Esophagus (tissue), 2 donors: ENCODE measurements around the gene VTI1A. TPM values are rescaled to one million over a fixed set of nuclear protein-coding genes. Genes with fewer than 3 reads are reported as not detected.
"Not testable (repeated sequence)": the region's sequence is repeated elsewhere in the genome, so short reads cannot be mapped to it uniquely, and the experiment has no call there.

Experiments
- H3K27ac ChIP-seq, 2 donors: one replicate each; pipeline ENCODE4 v1.5.1; 2013; ENCODE audit warnings: low read depth in 2 of 2, mild to moderate bottlenecking in 2 of 2, inconsistent platforms in 1 of 2, low read length in 1 of 2, moderate library complexity in 1 of 2
- H3K27me3 ChIP-seq, 2 donors: one replicate each; pipeline ENCODE4 v1.6.1; 2013; ENCODE audit warnings: low read length in 2 of 2, control low read depth in 1 of 2, mild to moderate bottlenecking in 1 of 2; ENCODE audit not compliant: insufficient read depth in 2 of 2, control insufficient read depth in 1 of 2
- H3K36me3 ChIP-seq, 2 donors: one replicate each; pipeline ENCODE4 v1.6.1; 2013; ENCODE audit warnings: low read length in 1 of 2; ENCODE audit not compliant: control insufficient read depth in 2 of 2, insufficient read depth in 2 of 2
- H3K4me1 ChIP-seq, 2 donors: one replicate each; pipeline ENCODE4 v1.6.1; 2013; ENCODE audit warnings: low read length in 1 of 2; ENCODE audit not compliant: control insufficient read depth in 2 of 2, insufficient read depth in 2 of 2
- H3K4me3 ChIP-seq, 2 donors: one replicate each; pipeline ENCODE4 v1.5.1; 2013; ENCODE audit warnings: low read length in 2 of 2, mild to moderate bottlenecking in 2 of 2, low read depth in 1 of 2, moderate library complexity in 1 of 2
- H3K9me3 ChIP-seq, 2 donors: one replicate each; pipeline ENCODE4 v1.6.1; 2013; ENCODE audit warnings: mild to moderate bottlenecking in 2 of 2, low read depth in 1 of 2, low read length in 1 of 2, moderate library complexity in 1 of 2; ENCODE audit not compliant: control insufficient read depth in 2 of 2, insufficient read depth in 1 of 2
- WGBS, 2 donors: extraction: QIAGEN DNeasy Blood & Tissue Kit; methylation state at CpG; one replicate each; pipeline ENCODE4 v1.1.7; 2013; 5-methylcytosine and 5-hydroxymethylcytosine counted together
- polyA plus RNA-seq, 2 donors: library from polyadenylated mRNA; stranded (reverse); fragments of 200-250 nt; gene quantifications; one replicate each; pipeline ENCODE4 v1.2.3, GENCODE V29; 2013
- donor health status: healthy with polysubstance abuse.
- donor health status: Bipolar disorder and iron deficiency.

Gene VTI1A
- polyA plus RNA-seq, result 10 to 100 TPM; 10.6 to 11.5 TPM

- Histone ChIP-seq H3K4me3 (peak within 1 kb of the TSS; percentile 97), H3K27me3 (no peaks in the 10 kb centered on the region), H3K36me3 (no peaks in the 10 kb centered on the region), H3K4me1 (no peaks in the 10 kb centered on the region), H3K9me3 (no peaks in the 10 kb centered on the region), H3K27ac (peak within 1 kb of the TSS; percentile 87 to 97)
- WGBS, 2 donors, result 0% methylated on average over 59 of the region's 59 CpGs
Measured at GRCh38 chr10:112446855-112447619, at the start of gene VTI1A, which contains the start of gene ZDHHC6. Gene VTI1A (plus strand): TSS chr10:112447215. CDS start chr10:112447374, 159 bp downstream. Gene ZDHHC6 (minus strand): TSS chr10:112446914. CDS start chr10:112445436, 1,478 bp downstream.

GRCh38 chr10:112397592-112397991, 49.4 kb upstream of the VTI1A start:
- H3K27me3 ChIP-seq, result no peaks in the 10 kb centered on the region
- 91 to 94% methylated on average over 2 of the region's 2 CpGs for WGBS, 2 donors
- H3K9me3 ChIP-seq, result no peaks in the 10 kb centered on the region
- H3K36me3 ChIP-seq, result peaks cover 0 to 2% of the 10 kb centered on the region in 2 donors
- H3K4me3 ChIP-seq, result no peak overlapping the region
- no peak overlapping the region for H3K27ac ChIP-seq
- no peaks in the 10 kb centered on the region for H3K4me1 ChIP-seq

- Histone ChIP-seq H3K4me3 (no peak overlapping the region), H3K9me3 (no peaks in the 10 kb centered on the region), H3K27ac (no peak overlapping the region), H3K4me1 (no peaks in the 10 kb centered on the region), H3K36me3 (no peaks in the 10 kb centered on the region), H3K27me3 (no peaks in the 10 kb centered on the region)
- 61 to 74% methylated on average over 2 of the region's 2 CpGs for WGBS, 2 donors
Measured at GRCh38 chr10:112402917-112403316, 44.1 kb upstream of the VTI1A start.

GRCh38 chr10:112404617-112405016, 42.4 kb upstream of the VTI1A start:
- Histone ChIP-seq H3K4me3 (no peak overlapping the region), H3K9me3 (no peaks in the 10 kb centered on the region), H3K27me3 (no peaks in the 10 kb centered on the region), H3K27ac (no peak overlapping the region), H3K36me3 (peaks cover 0 to 3% of the 10 kb centered on the region in 2 donors), H3K4me1 (no peaks in the 10 kb centered on the region)
- WGBS, 2 donors, result 65 to 69% methylated on average over 3 of the region's 3 CpGs

- H3K36me3 ChIP-seq, H3K4me3 ChIP-seq, H3K4me1 ChIP-seq, H3K9me3 ChIP-seq, H3K27me3 ChIP-seq, H3K27ac ChIP-seq: not testable (repeated sequence)
- WGBS, 2 donors, result 68 to 84% methylated on average over 2 of the region's 2 CpGs
Measured at GRCh38 chr10:112406806-112407205, 40.2 kb upstream of the VTI1A start.

- peaks cover 0 to 8% of the 10 kb centered on the region in 2 donors for H3K36me3 ChIP-seq
- 71 to 97% methylated on average over 1 of the region's 1 CpG for whole genome bisulfite sequencing, 2 donors
Measured at GRCh38 chr10:112407696-112408095, 39.3 kb upstream of the VTI1A start.

GRCh38 chr10:112409299-112409698, 37.7 kb upstream of the VTI1A start:
- Histone ChIP-seq H3K4me1 (no peaks in the 10 kb centered on the region), H3K27me3 (no peaks in the 10 kb centered on the region), H3K36me3 (peaks cover 0 to 8% of the 10 kb centered on the region in 2 donors), H3K27ac (no peak overlapping the region), H3K9me3 (no peaks in the 10 kb centered on the region), H3K4me3 (no peak overlapping the region)
- 66 to 77% methylated on average over 2 of the region's 2 CpGs for WGBS, 2 donors

More at GRCh38 chr10:112407696-112408095, 39.3 kb upstream of the VTI1A start:
- no peaks in the 10 kb centered on the region for H3K27me3 ChIP-seq
- no peak overlapping the region for H3K27ac ChIP-seq
- H3K4me1 ChIP-seq, result no peaks in the 10 kb centered on the region
- H3K9me3 ChIP-seq, result no peaks in the 10 kb centered on the region
- no peak overlapping the region for H3K4me3 ChIP-seq

GRCh38 chr10:112409755-112410154, 37.3 kb upstream of the VTI1A start:
- Histone ChIP-seq H3K27ac (no peak overlapping the region), H3K9me3 (no peaks in the 10 kb centered on the region), H3K4me1 (no peaks in the 10 kb centered on the region), H3K27me3 (no peaks in the 10 kb centered on the region), H3K36me3 (peaks cover 0 to 8% of the 10 kb centered on the region in 2 donors), H3K4me3 (no peak overlapping the region)
- 70 to 79% methylated on average over 4 of the region's 4 CpGs for WGBS, 2 donors

- Histone ChIP-seq H3K9me3 (no peaks in the 10 kb centered on the region), H3K27me3 (no peaks in the 10 kb centered on the region), H3K4me1 (no peaks in the 10 kb centered on the region), H3K36me3 (peaks cover 0 to 8% of the 10 kb centered on the region in 2 donors), H3K27ac (no peak overlapping the region), H3K4me3 (no peak overlapping the region)
- WGBS, 2 donors, result 89 to 97% methylated on average over 2 of the region's 2 CpGs
Measured at GRCh38 chr10:112412696-112413095, 34.3 kb upstream of the VTI1A start.

GRCh38 chr10:112421731-112422130, 25.3 kb upstream of the VTI1A start:
- Histone ChIP-seq H3K4me1 (no peaks in the 10 kb centered on the region), H3K36me3 (no peaks in the 10 kb centered on the region), H3K27ac (no peak overlapping the region), H3K9me3 (no peaks in the 10 kb centered on the region), H3K27me3 (no peaks in the 10 kb centered on the region), H3K4me3 (no peak overlapping the region)
- 93 to 94% methylated on average over 3 of the region's 3 CpGs for WGBS, 2 donors
